Activated gamma-delta T cell (primary cell): ENCODE measurements around the gene CEP104.
A peak's percentile ranks its signal among the peaks of the same experiment; 100 is the strongest.

Source experiments
- DNase-seq: peaks from one replicate; lab custom pipeline; 2025; lab: John Stamatoyannopoulos, UW
- total RNA-seq, 2 donors: gene quantifications; one replicate each; lab custom pipeline; 2026; lab: John Stamatoyannopoulos, UW

Gene CEP104
- 59.5 to 62.8 reads per million in 2 donors for total RNA-seq

- peak; percentile 95 for DNase-seq
Observed at GRCh38 chr1:3856923-3857790, at the start of gene CEP104, which contains the start of gene DFFB. CEP104 (minus strand) TSS chr1:3857211; CDS start chr1:3852407, 4,804 bp downstream. DFFB (plus strand) TSS chr1:3857476; CDS start chr1:3857604, 128 bp downstream.

DNA sequence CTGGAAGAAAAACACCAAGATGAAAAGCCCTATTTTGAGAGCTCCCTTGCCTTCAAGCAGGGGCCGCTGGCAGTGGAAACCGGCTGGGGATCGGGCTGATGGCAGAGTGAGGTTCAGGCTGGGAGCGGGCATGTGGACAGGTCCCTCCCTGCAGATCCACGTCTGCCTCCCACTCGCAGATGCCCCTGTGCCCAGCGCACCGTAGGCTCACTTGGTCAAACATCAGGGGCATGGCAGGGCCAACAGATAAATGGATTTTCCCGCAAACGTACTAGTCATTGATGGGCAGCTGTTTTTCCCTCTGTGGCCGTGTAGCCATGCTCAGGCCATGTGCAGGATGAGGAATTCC, 49.6 kb upstream of the CEP104 start:
- no peak for DNase-seq

DNA sequence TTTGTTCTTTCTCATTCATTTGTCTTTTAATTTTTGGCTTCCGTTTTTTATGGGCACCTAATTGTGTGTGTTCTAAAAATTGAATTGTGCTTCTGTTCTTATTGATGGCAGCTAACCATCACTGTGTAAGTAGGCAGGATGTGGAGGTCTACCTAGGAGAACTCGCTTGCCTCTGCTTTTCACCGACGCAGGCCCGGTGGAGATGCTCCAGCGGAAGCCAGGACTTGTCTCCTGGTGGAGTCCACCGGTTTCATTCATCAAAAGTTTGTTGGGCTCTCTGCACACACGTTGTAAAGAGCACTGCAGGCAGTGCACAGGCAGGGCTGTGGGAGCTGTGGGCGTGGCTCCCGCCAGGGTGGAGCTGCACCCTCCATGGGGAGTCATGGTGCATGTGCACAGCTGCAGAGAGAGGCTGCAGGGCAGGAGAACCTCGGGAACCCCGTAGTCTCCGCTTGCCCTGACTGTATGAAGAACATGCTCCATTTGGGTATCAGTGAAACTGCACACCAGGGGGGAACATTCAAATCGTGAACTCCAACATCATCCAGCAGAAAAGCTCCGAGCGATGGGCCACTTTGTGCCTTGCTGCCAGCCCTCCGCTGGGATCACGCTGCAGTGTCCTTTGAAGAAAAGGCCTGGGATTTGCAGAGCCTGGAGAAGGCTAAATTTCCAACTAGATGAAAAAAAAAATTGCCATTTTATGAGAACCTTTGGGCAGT, 49.1 kb upstream of the CEP104 start:
- no peak for DNase-seq

- DNase-seq: no peak
Observed at GRCh38 chr1:3905266-3905952, 48.4 kb upstream of the CEP104 start.

GRCh38 chr1:3904843-3905185, 47.8 kb upstream of the CEP104 start:
- DNase-seq: no peak

DNA sequence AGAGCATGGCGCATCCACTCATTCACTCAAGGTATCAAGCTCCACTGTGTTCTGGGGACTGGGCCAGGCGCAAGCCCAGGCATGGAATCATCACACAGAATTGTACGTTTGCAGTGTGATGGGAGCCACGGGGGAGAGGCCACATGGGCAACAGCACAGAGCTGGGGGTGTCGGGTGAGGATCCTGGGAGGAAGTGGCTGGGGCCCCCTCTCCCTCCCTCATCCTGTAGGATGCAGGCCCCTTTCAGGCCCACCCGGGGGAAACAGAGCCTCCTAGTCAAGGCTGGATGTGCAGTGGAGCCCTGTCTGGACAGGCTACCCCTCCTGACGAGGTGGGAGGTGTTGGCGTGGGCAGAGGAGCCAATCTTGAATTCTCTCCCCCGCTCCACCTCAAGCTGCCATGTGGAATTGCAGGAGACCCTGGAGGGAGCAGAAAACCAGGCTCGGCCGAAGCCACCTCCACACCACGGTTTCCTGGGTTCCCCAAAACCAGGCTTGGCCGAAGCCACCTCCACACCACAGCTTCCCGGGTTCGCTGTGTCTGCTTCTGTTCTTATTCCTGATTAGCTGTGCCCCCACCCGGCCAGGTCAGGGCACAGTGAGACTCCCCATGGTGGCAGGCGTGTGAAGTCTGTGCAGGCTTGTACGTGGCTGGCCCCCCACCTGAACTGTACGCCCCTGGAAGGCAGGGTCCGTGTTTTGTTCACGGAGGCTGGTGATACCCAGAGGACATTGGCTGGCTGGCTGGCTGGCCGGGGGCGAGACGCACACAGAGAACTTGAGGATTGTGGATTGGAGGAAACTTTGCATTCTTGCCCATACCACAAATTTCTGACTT, 47.2 kb upstream of the CEP104 start:
- no peak for DNase-seq

DNA sequence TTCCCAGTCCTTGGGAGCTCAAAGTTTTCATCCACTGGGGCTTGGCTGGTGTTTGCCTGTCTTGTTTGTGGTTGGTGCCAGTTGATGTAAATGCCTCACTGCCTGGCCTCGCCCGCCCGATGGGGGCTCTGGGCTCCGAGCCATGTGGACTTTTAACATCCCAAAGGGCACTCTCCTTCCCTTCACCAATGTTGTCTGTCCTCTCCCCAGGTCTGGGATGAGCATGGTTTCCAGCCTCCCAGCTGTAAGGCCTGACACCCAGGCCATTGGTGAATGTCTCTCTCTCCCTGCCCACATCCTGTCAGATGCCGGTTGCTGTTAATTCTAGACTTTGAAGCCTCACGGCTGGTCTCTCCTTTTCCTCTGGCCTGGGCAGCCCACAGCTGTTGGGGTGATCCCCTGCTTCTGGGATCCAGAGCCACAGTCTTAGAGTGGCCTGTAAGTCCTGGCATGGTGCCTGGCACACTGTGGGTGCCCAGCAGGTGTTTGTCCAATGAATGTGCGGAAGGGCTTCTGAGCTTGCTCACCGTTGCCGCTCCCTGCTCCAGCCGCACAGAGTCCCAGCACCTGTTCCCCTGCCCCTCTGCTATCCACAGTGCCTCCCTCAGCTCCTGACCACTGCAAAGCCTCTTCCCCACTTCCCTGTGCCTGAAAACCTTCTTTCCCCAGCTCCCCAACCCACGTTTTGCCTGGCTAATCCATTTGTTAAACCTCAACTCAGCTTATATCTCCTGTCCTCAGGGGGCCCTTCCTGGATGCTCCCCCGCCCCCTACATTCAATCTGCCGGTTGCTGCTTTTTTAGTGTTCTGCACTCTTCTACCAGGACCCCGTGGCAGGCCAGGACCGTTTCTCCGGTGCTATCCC, 46.4 kb upstream of the CEP104 start:
- no peak for DNase-seq

- DNase-seq: no peak
Observed at GRCh38 chr1:3902571-3903091, 45.6 kb upstream of the CEP104 start.

DNA sequence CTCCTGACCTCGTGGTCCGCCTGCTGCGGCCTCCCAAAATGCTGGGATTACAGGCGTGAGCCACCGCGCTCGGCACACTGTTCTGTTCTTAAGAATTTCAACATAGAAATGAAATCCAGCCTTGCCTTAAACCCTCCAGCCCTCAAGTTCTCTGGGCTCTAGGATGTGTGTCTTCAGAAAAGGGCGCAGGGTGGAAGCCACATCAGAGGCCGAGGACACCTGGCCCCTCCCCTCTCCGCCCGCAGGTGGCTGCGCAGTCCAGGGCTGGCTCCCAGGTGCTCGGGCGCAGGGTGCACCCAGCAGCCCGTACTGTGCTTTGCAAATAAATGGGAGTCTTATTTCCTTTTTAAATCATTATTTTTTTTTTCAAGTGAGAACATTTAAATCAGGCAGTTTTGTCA, 45.1 kb upstream of the CEP104 start:
- DNase-seq: no peak

GRCh38 chr1:3900969-3901529, 44.0 kb upstream of the CEP104 start:
- DNase-seq: peak; percentile 71

- peak; percentile 80 for DNase-seq
Observed at GRCh38 chr1:3900150-3900968, 43.3 kb upstream of the CEP104 start, which contains the start of gene C1orf174. C1orf174 (minus strand) TSS chr1:3900272; CDS start chr1:3900186, 86 bp downstream.

- no peak for DNase-seq
Observed at GRCh38 chr1:3899754-3900149, 42.7 kb upstream of the CEP104 start.

DNA sequence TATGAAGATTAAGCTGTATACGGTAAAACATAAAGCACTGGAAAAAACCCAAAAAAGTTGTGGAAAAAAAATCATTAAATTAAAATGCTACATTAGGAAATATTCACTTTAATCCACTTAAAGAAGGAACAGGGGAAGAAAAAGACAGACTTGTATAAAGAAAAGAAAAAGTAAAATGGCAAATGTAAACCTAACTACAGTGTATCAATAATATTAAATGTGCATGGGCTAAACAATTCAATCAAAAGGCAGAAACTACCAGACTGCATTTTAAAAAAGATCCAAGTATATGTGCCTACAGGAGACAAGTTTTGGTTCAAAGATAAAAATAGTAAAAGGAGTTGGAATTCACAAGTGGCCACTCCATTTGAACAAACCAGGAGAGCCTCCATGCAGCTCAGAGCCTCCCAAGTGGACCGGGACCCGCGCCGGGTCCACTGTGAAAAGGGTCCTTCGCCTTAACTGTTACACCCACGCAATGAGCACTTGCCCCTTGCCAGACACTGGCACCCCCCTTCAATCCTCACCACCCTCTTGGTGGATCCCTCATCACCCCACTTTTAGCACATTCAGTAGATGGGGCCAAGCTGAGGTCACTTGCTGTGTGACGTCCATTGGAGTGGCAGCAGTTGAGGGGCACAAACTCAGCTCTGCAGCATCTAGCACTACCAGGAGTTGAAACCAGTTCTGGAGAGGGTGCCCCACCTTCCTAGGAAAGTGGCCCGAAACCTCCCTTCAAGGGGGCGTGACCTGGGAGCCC, 42.2 kb upstream of the CEP104 start:
- DNase-seq: no peak

DNA sequence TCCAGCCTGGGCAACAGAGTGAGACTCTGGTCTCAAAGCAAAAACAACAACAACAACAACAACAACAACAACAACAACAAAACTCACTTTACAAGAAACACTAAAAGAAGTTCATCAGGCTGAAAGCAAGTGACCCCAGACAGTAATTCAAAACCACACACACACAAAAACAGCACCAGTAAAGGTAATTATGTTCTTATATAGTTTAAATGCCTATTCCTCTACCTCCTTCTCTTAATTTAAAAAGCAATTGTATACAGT, 41.4 kb upstream of the CEP104 start:
- DNase-seq: no peak

DNA sequence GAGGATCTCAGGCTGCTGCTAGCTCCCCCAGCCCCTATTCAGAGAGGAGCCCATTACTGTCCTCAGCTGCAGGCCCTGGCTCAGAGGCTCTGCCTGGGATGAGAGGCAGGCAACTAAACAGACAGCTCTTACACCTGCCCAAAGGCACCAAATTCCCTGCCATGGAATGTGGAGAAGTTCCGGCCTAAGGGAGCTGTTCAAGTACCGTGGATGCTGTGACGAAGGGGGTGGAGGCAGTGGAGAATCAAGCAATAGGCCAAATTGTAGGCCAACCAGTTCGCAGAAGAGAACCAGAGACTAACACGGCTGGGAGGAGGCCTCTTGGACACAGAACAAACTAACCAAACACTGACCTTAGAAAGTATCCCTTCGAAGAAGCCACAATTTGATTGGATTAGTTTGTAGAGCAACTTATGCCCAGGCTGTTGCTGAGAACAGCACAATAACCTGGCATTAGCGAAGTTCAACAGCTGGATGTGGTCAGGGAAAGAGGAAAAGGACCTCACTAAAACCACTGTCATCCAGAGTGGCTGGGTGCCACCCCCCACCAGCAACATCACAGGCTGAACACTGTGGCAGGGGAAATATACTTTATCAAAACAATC, 39.5 kb upstream of the CEP104 start:
- no peak for DNase-seq

DNA sequence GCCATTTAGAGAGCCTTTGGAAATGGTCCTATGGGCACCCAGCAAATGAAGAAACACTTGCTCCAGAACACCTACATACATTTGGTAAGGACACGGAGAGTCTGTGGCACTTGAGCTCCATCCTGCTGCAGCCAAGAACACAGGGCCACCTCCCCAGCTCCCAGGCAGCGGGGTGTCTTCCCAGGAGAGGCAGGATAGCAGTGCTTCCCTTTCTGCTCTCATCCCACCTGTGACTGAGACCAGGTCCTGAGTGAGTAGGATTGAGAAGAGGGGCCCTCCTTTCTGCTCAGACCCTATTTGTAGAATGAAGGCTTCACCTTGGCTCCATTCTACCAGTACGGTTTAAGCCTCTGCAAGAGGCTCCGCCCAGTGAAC, 38.9 kb upstream of the CEP104 start:
- DNase-seq: no peak

GRCh38 chr1:3895279-3895950, 38.4 kb upstream of the CEP104 start:
- DNase-seq: no peak
